Ramos (cell line): ENCODE results near the gene NR1D2.

Experiments
- in situ Hi-C: fragments of 300-500 bp; cut with MboI; formaldehyde crosslinking; loops from one replicate; pipeline ENCODE4 v1.14.3; 2022; ENCODE audit warnings: low sequenced_read_pairs; ENCODE audit not compliant: unreplicated experiment

Gene NR1D2

DNA sequence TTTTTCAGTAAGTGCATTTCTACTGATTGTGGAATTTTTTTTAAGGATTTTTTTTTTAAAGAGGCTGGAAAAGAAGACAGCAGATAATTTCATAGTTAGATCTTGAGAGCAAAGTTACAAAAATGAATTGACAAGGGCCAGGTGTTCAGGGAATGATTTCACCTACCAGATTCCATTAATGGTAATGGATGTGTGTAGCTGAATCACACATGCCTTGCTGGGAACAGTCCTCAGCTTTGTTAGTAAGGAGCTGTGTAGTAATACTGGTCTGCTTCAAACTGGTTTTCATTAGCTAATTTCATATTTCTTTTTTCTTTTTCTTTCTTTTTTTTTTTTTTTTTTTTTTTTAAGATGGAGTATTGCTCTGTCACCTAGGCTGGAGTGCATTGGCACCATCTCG is 16.0 kb downstream of the NR1D2 start:
- in situ Hi-C loops = no loop called here

DNA sequence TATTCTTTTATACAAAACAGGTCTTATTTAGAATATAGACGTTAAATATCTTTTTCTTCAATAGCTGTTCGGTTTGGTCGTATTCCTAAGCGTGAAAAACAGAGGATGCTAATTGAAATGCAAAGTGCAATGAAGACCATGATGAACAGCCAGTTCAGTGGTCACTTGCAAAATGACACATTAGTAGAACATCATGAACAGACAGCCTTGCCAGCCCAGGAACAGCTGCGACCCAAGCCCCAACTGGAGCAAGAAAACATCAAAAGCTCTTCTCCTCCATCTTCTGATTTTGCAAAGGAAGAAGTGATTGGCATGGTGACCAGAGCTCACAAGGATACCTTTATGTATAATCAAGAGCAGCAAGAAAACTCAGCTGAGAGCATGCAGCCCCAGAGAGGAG is 16.8 kb downstream of the NR1D2 start:
- in situ Hi-C loops = no loop called here

- in situ Hi-C loops = no loop called here
These were observed 19.6 kb downstream of the NR1D2 start for GRCh38 chr3:23964537-23965235.

DNA sequence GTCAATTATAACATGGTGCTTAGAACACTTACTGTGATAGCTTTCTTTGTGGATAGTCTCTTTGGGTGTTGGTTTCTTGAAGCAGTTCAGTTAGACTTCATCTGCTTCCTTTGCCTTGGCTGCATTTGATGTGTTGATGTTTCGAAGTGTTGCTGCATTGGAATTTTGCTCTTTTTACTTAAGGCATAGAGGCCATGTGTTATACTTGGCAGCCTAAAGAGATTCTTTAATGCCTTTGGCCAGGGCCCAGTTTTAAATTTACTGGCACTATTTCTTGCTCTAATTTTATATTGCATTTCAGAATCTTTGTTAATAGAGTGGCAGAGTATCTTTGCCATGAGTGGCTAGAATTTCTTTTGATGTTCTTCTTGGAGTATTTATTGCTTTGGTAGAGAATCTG is 21.2 kb downstream of the NR1D2 start:
- in situ Hi-C loops = no loop called here

DNA sequence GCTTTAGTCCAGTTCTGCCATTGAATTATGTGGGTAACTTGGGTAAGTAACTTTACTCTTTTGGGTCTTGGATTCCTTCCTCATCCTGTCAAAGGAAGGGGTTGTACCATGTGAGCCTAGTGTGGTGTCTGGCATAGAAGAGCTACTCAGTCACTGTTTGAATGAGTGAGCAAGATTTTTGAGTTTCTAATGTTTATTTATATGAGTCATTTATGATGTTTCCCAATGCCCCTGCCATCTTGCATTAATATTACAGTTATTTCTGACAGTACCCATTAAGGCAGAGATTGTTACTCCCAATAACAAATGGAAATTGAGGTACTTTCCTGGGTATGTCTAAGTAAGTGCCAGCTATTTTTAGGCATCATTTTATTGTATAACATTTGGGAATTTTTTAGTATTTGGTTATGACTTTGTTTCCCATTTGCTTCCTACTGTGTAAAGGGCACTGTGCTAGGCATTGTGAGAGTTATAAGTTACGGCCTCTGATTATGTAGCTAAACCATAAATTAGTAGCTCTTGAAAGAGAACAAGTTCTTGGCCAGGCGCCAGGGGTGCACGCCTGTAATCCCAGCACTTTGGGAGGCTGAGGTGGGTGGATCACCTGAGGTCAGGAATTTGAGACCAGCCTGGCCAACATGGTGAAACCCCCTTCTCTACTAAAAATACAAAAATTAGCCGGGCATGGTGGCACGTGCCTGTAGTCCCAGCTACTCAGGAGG is 23.5 kb downstream of the NR1D2 start:
- in situ Hi-C loops = no loop called here

DNA sequence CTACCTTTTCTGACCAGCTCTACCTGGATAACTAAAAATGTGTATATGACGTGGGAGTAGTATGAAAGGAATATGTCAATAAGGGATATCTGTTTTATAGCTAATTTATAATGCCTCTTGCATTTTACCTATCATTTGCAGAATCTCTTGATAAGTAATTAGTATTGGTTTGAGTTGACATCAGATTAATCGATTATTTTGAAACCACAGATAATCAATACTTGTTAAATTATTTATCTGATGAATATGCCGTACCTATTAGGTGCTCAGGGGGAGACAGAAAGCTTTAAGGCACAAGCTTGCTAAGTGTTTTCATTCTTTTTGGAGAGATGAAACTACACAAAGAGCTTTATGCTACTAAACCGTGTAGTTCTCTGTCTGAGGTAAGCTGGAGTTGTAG is 24.3 kb downstream of the NR1D2 start:
- in situ Hi-C loops = no loop called here

GRCh38 chr3:23971684-23972083 is 26.6 kb downstream of the NR1D2 start:
- in situ Hi-C loops = no loop called here

GRCh38 chr3:23976555-23976954 is 31.5 kb downstream of the NR1D2 start:
- in situ Hi-C loops = no loop called here

DNA sequence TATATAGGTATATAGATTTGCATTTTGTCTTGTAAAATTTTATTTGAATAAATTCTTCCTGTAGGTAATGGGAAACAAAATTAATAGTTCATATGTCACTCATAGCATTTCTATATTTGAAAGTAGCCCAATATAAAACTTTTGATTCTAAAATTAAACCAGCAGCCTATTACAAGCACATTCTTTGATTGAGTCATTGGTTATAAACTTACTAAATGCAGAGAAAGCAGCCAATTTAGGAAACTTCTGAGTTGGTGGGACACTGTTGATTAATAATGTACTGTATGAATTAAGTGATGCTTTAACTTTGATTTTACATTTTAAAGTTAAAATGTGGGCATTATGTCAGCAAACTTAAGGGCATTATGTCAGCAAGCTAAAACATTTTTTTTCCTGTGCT is 34.5 kb downstream of the NR1D2 start:
- in situ Hi-C loops = no loop called here

- in situ Hi-C loops = no loop called here
These were observed 36.0 kb downstream of the NR1D2 start for GRCh38 chr3:23981136-23981535.

GRCh38 chr3:23981955-23982354 is 36.9 kb downstream of the NR1D2 start:
- in situ Hi-C loops = no loop called here

DNA sequence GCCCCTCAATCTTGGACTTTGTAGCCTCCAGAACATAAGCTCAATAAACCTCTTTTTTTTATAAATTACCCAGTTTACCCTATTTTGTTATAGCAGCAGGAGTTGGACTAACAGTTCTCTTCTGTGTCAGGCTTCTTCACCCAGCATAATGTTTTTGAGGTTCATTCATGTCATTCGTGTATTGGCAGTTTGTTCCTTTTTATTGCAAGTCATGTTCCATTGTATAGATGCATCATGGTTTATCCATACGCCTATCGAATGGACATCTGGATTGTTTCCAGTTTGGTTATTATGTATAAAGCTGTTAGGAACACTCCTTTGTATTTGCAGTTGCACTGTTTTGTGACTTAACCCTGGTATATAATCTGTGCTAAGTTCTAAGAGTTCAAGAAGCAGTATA is 39.8 kb downstream of the NR1D2 start:
- in situ Hi-C loops = no loop called here

GRCh38 chr3:23985747-23986544 is 40.9 kb downstream of the NR1D2 start:
- in situ Hi-C loops = no loop called here

- in situ Hi-C loops = no loop called here
These were observed 42.3 kb downstream of the NR1D2 start for GRCh38 chr3:23987356-23987755.

GRCh38 chr3:23991306-23991682 is 46.2 kb downstream of the NR1D2 start:
- in situ Hi-C loops = loop anchor here (10.0 kb wide), 1 partner anchor 254 kb away; no protein-coding TSS in a partner anchor

DNA sequence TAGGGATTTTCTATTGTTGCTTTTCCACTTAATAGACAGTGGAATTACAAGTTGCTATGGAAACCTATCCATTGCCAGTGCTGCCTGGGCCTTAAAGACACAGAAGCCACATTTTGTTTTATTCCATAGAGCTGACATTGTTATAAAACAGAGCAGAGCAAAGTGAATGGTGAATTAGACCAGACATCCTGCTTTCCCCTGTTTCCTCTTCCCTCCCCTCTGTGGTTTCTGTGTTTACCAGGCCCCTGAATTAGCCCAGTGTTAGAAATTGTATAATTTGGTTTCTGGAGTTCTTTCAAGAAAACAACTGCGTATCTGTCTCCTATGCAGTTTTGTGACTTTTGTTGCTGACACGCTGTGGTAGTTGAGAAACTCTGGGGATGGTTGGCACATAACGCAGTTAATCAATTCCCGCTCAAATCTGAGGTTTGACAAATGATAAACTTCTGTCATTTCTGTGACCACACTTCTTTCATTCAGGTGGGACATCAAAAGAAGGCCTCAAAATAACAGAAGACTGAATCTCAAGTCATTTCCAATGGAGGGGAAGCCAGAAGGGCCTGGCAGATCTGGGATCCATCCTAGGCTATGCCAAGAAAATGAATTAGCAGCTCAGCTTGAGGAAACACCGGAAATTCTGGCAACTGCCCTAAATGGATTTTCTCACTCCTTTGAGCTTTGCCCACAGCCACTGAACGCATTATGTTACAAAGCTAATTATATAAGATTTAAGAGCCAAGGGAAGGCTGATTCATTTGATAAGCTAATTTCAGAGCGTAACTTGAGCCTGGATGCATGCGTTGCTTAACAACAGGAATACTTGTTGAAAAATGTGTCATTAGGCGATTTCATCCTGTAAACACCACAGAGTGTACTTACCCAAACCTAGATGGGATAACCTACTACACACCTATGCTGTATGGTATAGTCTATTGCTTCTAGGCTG is 46.9 kb downstream of the NR1D2 start:
- in situ Hi-C loops = loop anchor here (10.0 kb wide), 1 partner anchor 253 kb away; no protein-coding TSS in a partner anchor

DNA sequence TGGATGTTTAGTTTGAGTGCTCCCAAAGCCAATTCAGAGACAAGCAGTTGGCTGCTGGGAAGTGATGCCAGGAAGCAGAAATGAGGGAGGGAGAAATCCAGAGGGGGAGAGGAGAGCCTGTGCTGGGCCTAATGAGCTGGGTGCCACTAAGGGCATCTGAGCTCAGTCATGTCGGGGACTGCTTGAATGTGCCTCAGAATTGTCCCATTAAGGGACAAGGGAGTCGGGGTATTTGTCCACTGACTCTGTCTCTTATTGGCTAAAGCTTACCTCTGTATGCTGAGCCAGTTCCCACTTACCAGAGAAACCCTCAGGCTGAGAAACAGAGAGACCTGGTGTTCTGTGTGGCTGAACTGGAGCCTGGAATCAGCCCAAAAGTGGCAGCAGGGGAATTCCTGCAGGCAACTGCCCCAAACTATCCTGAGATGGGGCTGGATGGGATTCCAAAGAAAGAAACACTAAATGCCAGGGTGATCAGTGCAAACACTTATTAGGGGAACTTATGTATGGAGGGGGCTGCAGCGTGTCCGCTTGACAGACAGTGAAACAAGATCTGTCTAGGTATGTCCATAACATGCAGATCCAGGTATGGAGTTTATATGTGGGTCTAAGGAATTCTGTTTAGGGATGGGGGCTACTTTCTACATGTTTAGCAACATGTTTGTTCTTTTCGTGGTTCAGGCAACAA is 48.6 kb downstream of the NR1D2 start:
- in situ Hi-C loops = loop anchor here (10.0 kb wide), 1 partner anchor 251 kb away; no protein-coding TSS in a partner anchor

DNA sequence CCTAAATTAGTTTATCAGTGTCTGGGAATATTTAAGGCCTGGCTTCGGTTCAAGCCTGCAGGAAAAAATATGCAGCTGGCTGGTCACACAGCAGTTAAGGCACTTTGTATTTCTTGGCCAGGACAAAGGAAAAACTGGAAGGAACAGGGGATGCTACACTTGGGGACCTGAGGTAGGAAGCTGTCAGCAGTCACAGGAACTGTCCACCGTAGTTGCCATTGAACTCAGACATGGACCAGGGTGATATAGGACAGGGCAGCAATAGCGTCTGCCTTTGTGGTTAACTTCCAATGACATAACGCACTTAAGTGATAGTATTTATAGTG is 49.1 kb downstream of the NR1D2 start:
- in situ Hi-C loops = loop anchor here (10.0 kb wide), 1 partner anchor 251 kb away; no protein-coding TSS in a partner anchor

GRCh38 chr3:23995219-23995618 is 50.1 kb downstream of the NR1D2 start:
- in situ Hi-C loops = loop anchor here (10.0 kb wide), 1 partner anchor 250 kb away; no protein-coding TSS in a partner anchor
